Gastroesophageal sphincter (tissue), 3 donors: ENCODE results near the gene HNRNPR.

ENCODE experiments used
- CTCF ChIP-seq, 4 experiments: fragments of 200-600 bp in 2 of 4; fragments of 450-650 bp in 2 of 4; sonication (generic) in 1 of 4; IDR thresholded peaks; one replicate each; pipeline ENCODE4 v1.5.1; 2017 to 2019; ENCODE audit warnings: antibody characterized with exemption in 4 of 4, mild to moderate bottlenecking in 2 of 4, moderate library complexity in 2 of 4
- EP300 ChIP-seq: sonication (generic); formaldehyde crosslinking; IDR thresholded peaks from one replicate; pipeline ENCODE4 v1.6.1; 2017; ENCODE audit warnings: antibody characterized with exemption, mild to moderate bottlenecking
- POLR2A ChIP-seq, 2 donors: fragments of 450-650 bp; IDR thresholded peaks; one replicate each; pipeline ENCODE4 v1.6.1; 2017; ENCODE audit warnings: antibody characterized with exemption in 2 of 2, mild to moderate bottlenecking in 2 of 2, moderate library complexity in 1 of 2
- POLR2AphosphoS5 ChIP-seq: sonication (generic); formaldehyde crosslinking; IDR thresholded peaks from one replicate; pipeline ENCODE4 v1.6.1; 2017; ENCODE audit warnings: antibody characterized with exemption

GRCh38 chr1:23367451-23367790 lies 23.3 kb upstream of the HNRNPR start:
- no peak for TF ChIP-seq CTCF (IDR thresholded peaks at IDR 0.05)
- no peak for TF ChIP-seq POLR2A (IDR thresholded peaks at IDR 0.05)
- no peak for TF ChIP-seq POLR2AphosphoS5
- no peak for TF ChIP-seq EP300
